RWPE2 (cell line): ENCODE results near the gene KATNIP.

Experiments
- ATAC-seq: fragments of 200-7000 bp; cut with Tn5 transposase; 3 replicates; pipeline ENCODE4 v1.9.1; 2021; ENCODE audit warnings: low read depth
- DNase-seq: peaks from one replicate; pipeline ENCODE4 v3.0.0-alpha.2; 2020; ENCODE audit warnings: low spot score
- H3K27ac ChIP-seq: fragments of 450-650 bp; 2 replicates; pipeline ENCODE4 v1.5.1; 2017; ENCODE audit warnings: mild to moderate bottlenecking; ENCODE audit not compliant: poor library complexity, severe bottlenecking
- H3K27me3 ChIP-seq: fragments of 250-450 bp; sonication (Bioruptor Pico); 2 replicates; pipeline ENCODE4 v1.5.1; 2021; ENCODE audit warnings: mild to moderate bottlenecking, moderate library complexity; ENCODE audit not compliant: insufficient read depth, poor library complexity, severe bottlenecking
- H3K36me3 ChIP-seq: fragments of 250-450 bp; sonication (Bioruptor Pico); 2 replicates; pipeline ENCODE4 v1.5.1; 2020; ENCODE audit warnings: low read depth, mild to moderate bottlenecking, moderate library complexity
- H3K4me1 ChIP-seq: fragments of 250-450 bp; sonication (Bioruptor Pico); 2 replicates; pipeline ENCODE4 v1.5.1; 2021; ENCODE audit warnings: mild to moderate bottlenecking, moderate library complexity; ENCODE audit not compliant: insufficient read depth, poor library complexity, severe bottlenecking
- H3K4me3 ChIP-seq: fragments of 250-450 bp; sonication (Bioruptor Pico); 2 replicates; pipeline ENCODE4 v1.5.1; 2021; ENCODE audit warnings: mild to moderate bottlenecking, moderate library complexity; ENCODE audit not compliant: severe bottlenecking
- H3K9me3 ChIP-seq: fragments of 250-450 bp; sonication (Bioruptor Pico); 2 replicates; pipeline ENCODE4 v1.5.1; 2021; ENCODE audit warnings: mild to moderate bottlenecking, moderate library complexity; ENCODE audit not compliant: severe bottlenecking
- CTCF ChIP-seq: fragments of 450-650 bp; IDR thresholded peaks from one replicate; pipeline ENCODE4 v1.5.1; 2017; ENCODE audit warnings: mild to moderate bottlenecking, moderate library complexity; ENCODE audit not compliant: poor library complexity, severe bottlenecking

Gene KATNIP

GRCh38 chr16:27598931-27599565, 49.1 kb downstream of the KATNIP start:
- DNase-seq (no peak), ATAC-seq (no peak)
- H3K27me3 ChIP-seq: no peaks in the 10 kb centered on the region
- no peaks in the 10 kb centered on the region for H3K9me3 ChIP-seq
- no peak overlapping the region for H3K27ac ChIP-seq
- H3K36me3 ChIP-seq: no peaks in the 10 kb centered on the region
- H3K4me3 ChIP-seq: no peak overlapping the region
- TF ChIP-seq CTCF: no peak
- no peaks in the 10 kb centered on the region for H3K4me1 ChIP-seq

GRCh38 chr16:27599606-27600005, 49.7 kb downstream of the KATNIP start:
- ATAC-seq (no peak), DNase-seq (no peak)
- Histone ChIP-seq H3K4me1 (no peaks in the 10 kb centered on the region), H3K27me3 (no peaks in the 10 kb centered on the region), H3K9me3 (no peaks in the 10 kb centered on the region), H3K4me3 (no peak overlapping the region), H3K36me3 (no peaks in the 10 kb centered on the region), H3K27ac (no peak overlapping the region)
- TF ChIP-seq CTCF: no peak
